NCI-H2227 treated with DMSO at 0.1 percent for 48 hours (cell line): ENCODE data around the gene CRACR2B.

Experiments
- DNase-seq: peaks from one replicate; lab custom pipeline; 2025; lab: John Stamatoyannopoulos, UW

The CRACR2B gene

GRCh38 chr11:854601-855329 lies 27.0 kb downstream of the CRACR2B start:
- no peak for DNase-seq

DNA sequence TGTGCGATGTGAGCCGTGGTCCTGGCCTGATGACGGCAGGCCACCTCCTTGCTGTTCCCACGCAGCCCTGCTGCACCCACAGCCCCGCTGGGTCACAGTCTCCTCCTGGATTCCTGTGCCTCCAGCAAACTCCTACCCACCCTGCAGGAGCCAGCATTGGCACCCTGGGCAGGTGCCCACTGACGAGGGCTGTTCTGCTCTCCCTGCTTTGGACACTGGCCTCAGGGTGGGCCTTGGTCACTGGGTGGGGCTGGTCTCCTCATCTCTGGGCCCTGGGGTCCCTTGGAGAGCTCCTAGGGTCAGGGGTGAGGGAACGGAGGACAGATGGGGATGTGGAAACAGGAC lies 27.6 kb downstream of the CRACR2B start:
- DNase-seq: no peak

GRCh38 chr11:855796-856195 lies 28.1 kb downstream of the CRACR2B start:
- DNase-seq: no peak

DNA sequence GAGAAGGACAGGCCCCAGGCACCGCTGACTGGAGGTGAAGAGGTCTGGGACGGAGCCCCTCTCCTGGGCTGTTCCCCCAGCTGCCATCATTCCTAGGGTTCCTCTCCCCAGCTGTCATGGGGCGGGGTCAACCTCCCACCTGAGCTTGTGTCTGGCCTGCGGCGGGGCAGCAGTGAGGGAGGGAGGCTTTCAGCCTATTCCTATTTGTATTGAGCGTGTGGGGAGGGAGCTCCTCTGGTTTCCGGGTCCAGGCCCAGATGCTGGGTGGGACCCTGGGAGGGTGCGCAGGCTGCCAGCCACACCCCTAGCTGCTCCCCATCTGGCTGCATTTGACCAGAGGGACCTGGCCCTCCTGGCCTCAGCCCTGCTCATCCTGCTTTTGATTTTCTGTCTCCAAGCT lies 28.7 kb downstream of the CRACR2B start:
- no peak for DNase-seq

GRCh38 chr11:858053-858761 lies 30.5 kb downstream of the CRACR2B start:
- DNase-seq: no peak

DNA sequence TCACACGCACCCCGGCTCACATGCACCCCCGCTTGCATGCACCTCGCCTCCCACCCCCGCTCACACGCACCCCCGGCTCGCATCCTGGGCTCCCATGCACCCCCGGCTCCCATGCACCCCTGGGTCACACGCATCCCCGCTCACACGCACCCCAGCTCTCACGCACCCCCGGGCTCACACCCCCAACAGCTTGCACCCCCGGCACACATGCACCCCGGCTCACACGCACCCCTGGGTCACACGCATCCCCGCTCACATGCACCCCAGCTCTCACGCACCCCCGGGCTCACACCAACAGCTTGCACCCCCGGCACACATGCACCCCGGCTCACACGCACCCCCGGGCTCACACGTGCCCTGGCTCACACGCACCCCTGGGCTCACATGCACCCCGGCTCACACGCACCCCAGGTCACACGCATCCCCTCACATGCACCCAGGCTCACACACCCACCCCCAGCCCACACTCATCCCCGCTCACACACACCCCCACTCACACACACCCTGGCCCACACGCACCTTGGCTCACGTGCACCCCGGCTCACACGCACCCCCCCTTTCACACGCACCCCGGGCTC lies 31.1 kb downstream of the CRACR2B start:
- no peak for DNase-seq

- DNase-seq: peak; percentile 81
Observed at GRCh38 chr11:859394-860131, 31.8 kb downstream of the CRACR2B start.

DNA sequence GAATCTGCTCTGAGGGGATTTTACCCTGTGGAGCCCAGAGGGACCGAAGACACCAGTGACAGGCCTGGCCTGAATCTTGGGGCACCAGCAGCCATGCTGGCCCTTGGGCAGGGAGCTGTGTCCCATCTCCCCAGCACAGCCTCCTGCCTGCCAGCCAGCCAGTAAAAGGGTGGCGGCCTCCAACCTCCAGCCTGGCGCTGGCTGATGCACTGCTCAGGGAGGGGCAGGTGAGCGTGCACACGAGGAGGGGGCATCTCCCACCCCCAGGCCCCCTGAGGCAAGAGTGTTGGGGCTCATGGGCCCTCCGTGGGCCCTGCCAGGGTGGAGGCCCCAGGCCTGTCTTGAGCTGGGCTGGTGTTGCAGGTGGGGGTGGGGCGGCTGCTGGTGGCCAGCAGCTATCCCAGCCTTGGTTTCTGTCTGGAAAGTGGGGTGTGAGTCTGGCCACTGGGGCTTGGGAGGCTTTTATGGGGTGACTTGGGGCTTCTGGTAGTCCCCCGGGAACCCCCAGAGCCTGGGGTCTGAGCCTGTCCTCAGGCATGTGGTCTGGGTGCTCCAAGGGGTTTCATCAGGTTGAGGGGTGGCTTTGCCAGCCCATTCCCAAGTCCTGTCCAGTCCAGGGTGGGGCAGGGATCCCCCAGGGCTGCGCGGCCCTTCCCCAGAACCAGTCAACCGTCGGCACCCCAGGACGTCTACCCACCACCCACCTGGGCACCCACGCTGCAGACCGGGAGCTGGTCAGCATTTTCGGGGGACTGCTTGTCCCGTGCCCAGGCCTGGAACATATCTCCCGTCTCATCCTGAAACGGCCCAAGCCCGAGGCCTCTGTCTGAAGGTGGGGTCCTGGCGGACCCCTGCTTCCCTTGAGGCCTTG lies 32.8 kb downstream of the CRACR2B start:
- no peak for DNase-seq

GRCh38 chr11:861105-861479 lies 33.4 kb downstream of the CRACR2B start:
- DNase-seq: no peak

DNA sequence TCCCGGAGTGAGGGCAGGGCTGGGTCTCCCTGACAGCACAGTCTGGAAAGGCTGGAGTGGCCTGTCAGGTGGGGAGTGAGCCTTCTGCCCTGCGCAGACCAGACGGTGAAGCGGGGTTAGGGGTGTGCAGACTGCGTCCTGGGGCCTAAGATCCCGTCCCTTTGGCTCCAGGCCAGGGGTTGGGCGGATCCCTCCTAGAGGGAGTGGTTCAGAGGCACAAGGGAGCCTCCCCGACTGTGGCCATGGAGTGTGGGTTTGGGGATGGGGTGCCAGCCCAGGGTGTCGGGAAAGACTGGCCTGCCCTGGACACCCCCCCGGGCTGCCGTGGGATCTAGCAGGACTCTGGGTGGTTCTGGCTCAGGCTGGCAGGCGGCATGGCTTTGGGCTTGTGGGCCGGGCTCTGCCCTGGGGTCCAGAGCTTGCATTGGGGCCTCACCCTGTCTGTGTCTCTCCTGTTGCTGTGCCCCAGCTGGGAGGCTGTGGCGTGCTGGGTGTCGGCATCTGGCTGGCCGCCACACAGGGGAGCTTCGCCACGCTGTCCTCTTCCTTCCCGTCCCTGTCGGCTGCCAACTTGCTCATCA lies 34.5 kb downstream of the CRACR2B start:
- DNase-seq: no peak

- no peak for DNase-seq
Observed at GRCh38 chr11:862696-863022, 34.9 kb downstream of the CRACR2B start.

DNA sequence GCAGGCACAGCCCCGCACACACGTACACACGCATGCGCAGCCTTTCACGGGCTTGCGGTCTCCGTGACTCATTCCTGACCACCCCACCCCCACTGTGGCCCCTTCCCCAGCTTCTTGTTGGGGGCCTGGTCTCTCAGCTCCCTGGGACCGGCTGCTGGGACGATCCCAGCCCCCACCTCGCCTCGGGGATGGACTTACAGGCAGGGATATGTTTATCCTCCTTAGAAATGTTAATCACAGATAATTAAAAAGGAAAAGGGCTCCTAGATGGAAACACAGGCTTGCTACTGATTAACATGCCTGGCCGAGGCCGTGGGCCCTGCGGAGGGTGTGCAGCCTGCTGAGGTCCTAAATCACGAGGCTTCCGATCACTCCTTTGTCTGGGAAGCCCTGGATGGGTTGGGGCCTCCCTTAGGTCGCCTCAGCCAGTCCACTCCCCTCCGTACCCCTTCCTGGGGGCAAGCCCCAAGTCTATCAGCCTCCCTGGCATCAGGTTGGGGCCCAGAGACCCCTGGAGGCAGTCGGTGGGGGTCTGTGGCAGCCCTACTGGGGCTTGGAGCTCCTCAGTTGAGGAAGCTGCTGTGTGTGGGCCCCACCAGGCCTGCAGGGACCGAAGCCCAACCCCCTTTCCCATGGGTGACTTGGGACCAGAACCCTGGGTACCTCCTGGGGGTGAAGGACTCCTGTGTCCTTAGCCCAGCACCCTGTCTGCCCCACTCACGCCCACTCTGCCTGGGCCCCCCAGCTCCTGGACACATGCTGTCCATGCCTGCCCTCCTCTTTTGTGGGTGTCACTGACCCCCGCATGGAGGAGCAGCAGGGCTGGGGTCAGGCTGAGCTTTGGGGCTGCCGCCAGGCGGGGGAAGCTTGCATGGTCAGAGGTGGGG lies 35.5 kb downstream of the CRACR2B start:
- DNase-seq: no peak

DNA sequence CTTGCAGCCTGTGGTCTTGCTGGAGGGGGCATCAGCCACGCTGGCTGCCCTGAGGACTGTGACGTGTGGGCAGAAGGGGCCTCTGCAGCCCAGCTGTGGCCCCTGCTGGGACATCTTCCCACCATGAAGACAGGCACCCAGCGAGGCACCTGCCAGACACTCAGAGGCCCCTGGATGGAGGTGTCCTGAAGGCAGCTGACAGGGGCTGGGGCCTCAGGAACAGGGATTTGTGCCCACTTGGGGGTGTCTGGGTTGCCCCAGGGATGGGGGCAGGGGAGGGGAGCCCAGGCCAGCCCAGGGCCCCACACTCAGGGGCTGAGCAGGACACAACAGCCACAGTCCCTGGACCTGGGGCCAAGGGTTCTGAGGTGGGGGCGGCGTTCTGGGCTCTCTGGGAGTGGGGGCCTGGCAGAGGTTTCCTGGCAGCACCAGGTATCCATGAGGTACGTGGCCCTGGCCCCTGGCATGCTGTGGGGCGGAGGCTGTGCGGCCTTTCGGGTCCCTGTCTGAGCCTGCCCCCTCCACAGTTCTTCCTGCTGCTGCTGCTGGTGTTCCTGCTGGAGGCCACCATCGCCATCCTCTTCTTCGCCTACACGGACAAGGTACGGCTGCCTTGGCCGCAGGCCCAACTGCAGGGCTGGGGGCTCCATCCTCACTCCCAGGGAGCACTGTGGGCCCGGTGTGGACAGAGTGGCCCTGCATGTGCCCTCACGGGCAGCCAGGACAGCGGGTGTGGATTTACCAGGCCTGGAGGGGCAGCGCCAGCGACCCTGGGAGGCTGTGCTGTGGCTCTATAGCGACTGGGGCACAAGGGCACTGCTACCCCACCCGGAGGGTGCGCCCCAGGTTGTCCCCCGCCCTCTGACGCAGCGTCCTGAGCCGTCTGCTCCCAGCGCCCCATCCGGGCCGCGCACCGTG lies 36.5 kb downstream of the CRACR2B start:
- no peak for DNase-seq

GRCh38 chr11:864898-865297 lies 37.2 kb downstream of the CRACR2B start:
- no peak for DNase-seq

GRCh38 chr11:865462-866430 lies 38.0 kb downstream of the CRACR2B start:
- DNase-seq: no peak

DNA sequence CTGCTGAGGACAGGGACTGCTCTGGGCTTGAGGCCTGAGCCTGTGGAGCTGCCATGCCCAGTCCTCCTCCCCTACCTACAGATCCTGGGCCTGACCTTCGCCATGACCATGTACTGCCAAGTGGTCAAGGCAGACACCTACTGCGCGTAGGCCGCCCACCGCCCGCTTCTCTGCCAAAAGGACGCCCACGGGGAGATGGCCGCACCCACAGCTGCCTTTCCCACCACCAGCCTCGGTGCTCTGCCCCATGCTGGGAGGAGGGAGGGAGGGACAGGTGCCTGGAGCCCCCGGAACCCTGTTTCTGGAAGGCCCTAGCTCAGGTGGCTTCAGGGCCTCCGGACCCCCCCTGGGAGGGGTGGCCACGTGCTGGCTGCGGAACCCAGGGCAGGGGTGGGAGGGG lies 38.8 kb downstream of the CRACR2B start:
- no peak for DNase-seq

GRCh38 chr11:867856-868358 lies 40.2 kb downstream of the CRACR2B start:
- no peak for DNase-seq

DNA sequence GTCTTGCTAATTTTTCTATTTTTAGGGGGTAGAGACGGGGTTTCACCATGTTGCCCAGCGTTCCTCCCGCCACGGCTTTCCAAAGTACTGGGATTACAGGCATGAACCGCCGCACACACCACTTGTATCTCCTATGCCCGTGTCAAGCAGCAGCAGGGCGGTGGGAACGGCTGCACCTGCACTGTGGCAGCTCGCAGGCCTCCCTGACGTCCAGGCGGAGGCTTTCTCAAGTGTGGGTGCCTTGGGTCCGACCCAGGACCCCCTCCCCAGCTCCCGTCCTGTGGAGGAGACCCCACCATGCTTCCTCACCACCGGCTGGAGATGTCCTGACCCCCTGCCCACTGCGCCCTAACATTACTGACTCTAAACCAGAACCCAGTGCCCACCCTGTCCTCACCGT lies 40.7 kb downstream of the CRACR2B start:
- DNase-seq: no peak
